ENCODE data around the gene DIABLO. TPM values are rescaled to one million over a fixed set of nuclear protein-coding genes. Genes with fewer than 3 reads are reported as not detected.
"Not testable (repeated sequence)": the region's sequence is repeated elsewhere in the genome, so short reads cannot be mapped to it uniquely, and the experiment has no call there.

DIABLO gene
- polyA plus RNA-seq, 1 donor = 38.4 TPM

GRCh38 chr12:122189626-122190475 is 36.0 kb downstream of the DIABLO start:
- no peak for DNase-seq (ENCODE audit: low read depth)

- no peak for DNase-seq (ENCODE audit: low read depth)
Observed at GRCh38 chr12:122187466-122187865, 38.4 kb downstream of the DIABLO start.

- DNase-seq (ENCODE audit: low read depth) = no peak
Observed at GRCh38 chr12:122185494-122186082, 40.3 kb downstream of the DIABLO start.

GRCh38 chr12:122185079-122185478 is 40.8 kb downstream of the DIABLO start:
- no peak for DNase-seq (ENCODE audit: low read depth)

GRCh38 chr12:122184517-122184916 is 41.3 kb downstream of the DIABLO start:
- no peak for DNase-seq (ENCODE audit: low read depth)

GRCh38 chr12:122183588-122183940 is 42.3 kb downstream of the DIABLO start:
- no peak for DNase-seq (ENCODE audit: low read depth)

GRCh38 chr12:122182887-122183587 is 42.8 kb downstream of the DIABLO start, which contains the start of gene LRRC43:
LRRC43 (plus strand) TSS chr12:122183123; CDS start chr12:122183145, 22 bp downstream.
- no peak for DNase-seq (ENCODE audit: low read depth)

GRCh38 chr12:122176473-122176872 is 49.4 kb downstream of the DIABLO start:
- DNase-seq (ENCODE audit: low read depth) = not testable (repeated sequence)

- DNase-seq (ENCODE audit: low read depth) = no peak
Observed at GRCh38 chr12:122174155-122174845, 51.6 kb downstream of the DIABLO start, which contains the start of gene IL31. IL31 (minus strand) TSS chr12:122174221; CDS start chr12:122174172, 49 bp downstream.

- DNase-seq (ENCODE audit: low read depth) = no peak
Observed at GRCh38 chr12:122172262-122172939, 53.5 kb downstream of the DIABLO start.

- no peak for DNase-seq (ENCODE audit: low read depth)
Observed at GRCh38 chr12:122171399-122171798, 54.5 kb downstream of the DIABLO start.

- DNase-seq (ENCODE audit: low read depth) = no peak
Observed at GRCh38 chr12:122168492-122168891, 57.4 kb downstream of the DIABLO start.

- no peak for DNase-seq (ENCODE audit: low read depth)
Observed at GRCh38 chr12:122167356-122167925, 58.4 kb downstream of the DIABLO start.

- DNase-seq (ENCODE audit: low read depth) = no peak
Observed at GRCh38 chr12:122166422-122167349, 59.2 kb downstream of the DIABLO start.

- no peak for DNase-seq (ENCODE audit: low read depth)
Observed at GRCh38 chr12:122162976-122163375, 62.9 kb downstream of the DIABLO start.

- DNase-seq (ENCODE audit: low read depth) = no peak
Observed at GRCh38 chr12:122161682-122162081, 64.2 kb downstream of the DIABLO start.

- no peak for DNase-seq (ENCODE audit: low read depth)
Observed at GRCh38 chr12:122160761-122161160, 65.1 kb downstream of the DIABLO start.

- DNase-seq (ENCODE audit: low read depth) = no peak
Observed at GRCh38 chr12:122159882-122160281, 66.0 kb downstream of the DIABLO start.

GRCh38 chr12:122158700-122159285 is 67.1 kb downstream of the DIABLO start:
- DNase-seq (ENCODE audit: low read depth) = no peak

Data from forelimb muscle (tissue), 1 donor.